Naive thymus-derived CD8-positive, alpha-beta T cell (primary cell): ENCODE results near the gene SEMA3G. TPM values are rescaled to one million over a fixed set of nuclear protein-coding genes. Genes with fewer than 3 reads are reported as not detected.
A peak's percentile ranks its signal among the peaks of the same experiment; 100 is the strongest.

ENCODE experiments used
- ATAC-seq, 2 donors: fragments of 150-1000 bp; cut with Tn5 transposase in 1 of 2; sonication (Bioruptor Pico), chemical (Tn5 transposase) in 1 of 2; 1 replicate in 1 of 2; 2 replicates in 1 of 2; pipeline ENCODE4 v1.10.0; 2021; ENCODE audit warnings: mild to moderate bottlenecking in 2 of 2, moderate library complexity in 2 of 2
- POLR2A ChIA-PET: fragments of 350-600 bp; sonication (Branson Sonifier 250); formaldehyde crosslinking; loops from one replicate; lab custom pipeline; 2021; ENCODE audit warnings: antibody characterized with exemption; lab: Charles Lee
- DNase-seq, 10 donors: peaks; one replicate each; pipeline versions ENCODE4 v3.0.0 to v3.0.0-alpha.2; 2020 to 2022
- H3K27ac Mint-ChIP-seq, 10 donors: one replicate each; pipeline ENCODE4 v1.8.0; 2020 to 2022; ENCODE audit warnings: mild to moderate bottlenecking in 10 of 10, mixed read lengths in 10 of 10, moderate library complexity in 4 of 10, inconsistent platforms in 1 of 10
- H3K27me3 Mint-ChIP-seq, 5 donors: one replicate each; pipeline ENCODE4 v1.8.0; 2021 to 2022; ENCODE audit warnings: mixed read lengths in 5 of 5
- H3K36me3 Mint-ChIP-seq, 3 donors: one replicate each; pipeline ENCODE4 v1.8.0; 2020 to 2022; ENCODE audit warnings: mixed read lengths in 3 of 3, mild to moderate bottlenecking in 2 of 3, inconsistent platforms in 1 of 3
- H3K4me1 Mint-ChIP-seq, 4 donors: one replicate each; pipeline ENCODE4 v1.8.0; 2021 to 2022; ENCODE audit warnings: mixed read lengths in 4 of 4
- H3K4me3 Mint-ChIP-seq, 10 donors: one replicate each; pipeline ENCODE4 v1.8.0; 2020 to 2022; ENCODE audit warnings: mild to moderate bottlenecking in 10 of 10, mixed read lengths in 10 of 10, moderate library complexity in 6 of 10, inconsistent platforms in 1 of 10
- H3K9me3 Mint-ChIP-seq, 9 donors: one replicate each; pipeline ENCODE4 v1.8.0; 2020 to 2022; ENCODE audit warnings: mixed read lengths in 9 of 9, mild to moderate bottlenecking in 3 of 9, inconsistent platforms in 1 of 9, moderate library complexity in 1 of 9
- polyA plus RNA-seq, 3 donors: library from polyadenylated mRNA; unstranded; fragments of 300-500 nt; fragmentation: Illumina TruSeq; gene quantifications; one replicate each; pipeline ENCODE4 v1.2.3, GENCODE V29; 2021
- total RNA-seq, 8 experiments: library from RNA in 2 of 8; stranded (reverse) in 2 of 8; gene quantifications; one replicate each; pipeline ENCODE4 v1.2.3 and lab custom pipeline; 2021 to 2026

SEMA3G gene
- total and polyA plus RNA-seq, 5 experiments from 2014 or later, result not detected

DNA sequence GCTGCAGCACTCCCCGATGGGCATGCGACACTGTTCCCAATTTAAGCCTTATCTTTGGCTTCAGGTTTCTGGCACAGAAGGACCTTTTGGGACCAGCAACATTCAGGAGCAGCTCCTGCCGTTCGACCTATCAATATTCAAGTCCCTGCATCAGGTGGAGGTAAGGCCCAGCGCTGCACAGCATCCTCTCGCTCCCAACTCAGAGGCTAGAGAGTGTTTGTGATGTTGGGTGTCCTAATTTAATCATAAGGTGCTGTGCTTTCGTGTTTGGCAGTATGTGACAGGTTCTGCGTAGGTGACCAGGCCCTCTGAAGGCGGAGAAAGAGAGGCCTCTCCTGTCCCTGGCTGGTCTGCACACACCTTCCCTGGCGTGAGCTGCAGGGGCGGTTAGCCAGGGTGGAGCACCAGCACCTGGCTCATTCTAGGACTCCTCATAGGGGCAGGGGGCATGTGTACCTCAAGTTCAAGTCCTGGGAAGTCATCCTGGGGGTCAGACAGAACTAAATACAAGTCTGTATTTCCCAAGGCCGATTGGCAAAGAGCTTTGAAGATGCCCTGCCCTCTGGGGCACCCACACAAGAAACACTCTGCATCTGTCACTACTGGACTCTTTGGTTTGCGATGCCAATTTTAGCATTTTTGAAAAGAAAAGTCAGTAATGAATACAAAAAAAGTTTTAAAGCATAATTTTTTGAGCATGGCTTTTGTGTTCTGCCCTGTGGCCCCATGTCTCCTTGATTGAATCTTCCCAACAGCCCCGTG, 27.5 kb upstream of the SEMA3G start:
- peaks cover 0 to 78% (median 2%) of the 10 kb centered on the region in 3 donors for H3K36me3 Mint-ChIP-seq
- no peaks in the 10 kb centered on the region for H3K9me3 Mint-ChIP-seq
- no peak overlapping the region for H3K4me3 Mint-ChIP-seq
- ATAC-seq (no peak), DNase-seq (no peak)
- no peaks in the 10 kb centered on the region for H3K27me3 Mint-ChIP-seq
- peak overlapping the region in 2 of 10 donors; percentile 12 to 44 for H3K27ac Mint-ChIP-seq
- H3K4me1 Mint-ChIP-seq, result peaks cover 0 to 5% (median under 1%) of the 10 kb centered on the region in 4 donors
- POLR2A ChIA-PET, result no interaction called here

DNA sequence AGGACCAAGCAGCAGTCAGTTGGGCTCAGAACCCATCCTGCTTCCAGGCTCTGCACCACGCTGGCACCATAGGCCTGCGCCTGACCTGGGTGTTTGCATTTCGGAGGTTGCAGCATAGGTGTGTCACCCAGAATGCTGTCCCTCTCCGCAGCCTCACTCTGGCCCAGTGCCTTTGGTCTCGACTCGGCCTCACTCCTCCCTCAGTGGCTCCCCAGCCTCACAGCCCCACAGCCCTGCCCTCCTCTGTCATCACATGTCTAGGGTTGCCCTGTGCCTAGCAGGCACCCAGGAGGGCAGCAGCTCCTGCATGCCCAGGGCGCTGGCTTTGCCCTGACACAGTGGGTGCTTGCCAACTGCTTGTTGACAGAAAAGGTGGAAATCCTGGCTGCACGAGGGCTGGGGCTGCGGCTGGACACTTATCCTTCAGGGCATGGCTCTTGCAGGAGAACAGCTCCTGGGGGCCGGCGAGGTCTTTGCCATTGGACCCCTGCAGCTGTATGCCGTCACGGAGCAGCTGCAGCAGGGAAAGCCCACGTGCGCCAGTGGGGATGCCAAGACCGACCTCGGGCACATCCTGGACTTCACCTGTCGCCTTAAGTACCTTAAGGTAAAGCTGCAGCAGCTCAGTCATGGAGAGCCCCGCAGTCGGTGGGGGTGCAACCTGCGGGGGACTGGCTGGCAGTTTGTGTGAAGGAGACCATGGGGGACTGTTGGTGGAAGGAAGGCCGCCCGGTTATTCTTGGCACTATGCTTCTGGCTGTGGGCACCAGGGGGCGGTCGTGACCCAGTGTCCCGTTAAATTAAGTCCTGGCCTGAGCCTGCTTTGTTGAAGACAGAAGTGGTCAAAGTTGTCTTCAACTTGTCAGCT, 26.7 kb upstream of the SEMA3G start:
- H3K36me3 Mint-ChIP-seq, result peaks cover 0 to 74% (median 2%) of the 10 kb centered on the region in 3 donors
- DNase-seq (peak in 3 of 10 donors; percentile 17 to 60 (median 20)), ATAC-seq (peak; percentile 35 to 36)
- peak overlapping the region in 1 of 10 donors; percentile 44 for H3K27ac Mint-ChIP-seq
- no peaks in the 10 kb centered on the region for H3K27me3 Mint-ChIP-seq
- H3K4me1 Mint-ChIP-seq, result peaks cover 0 to 6% (median under 1%) of the 10 kb centered on the region in 4 donors
- POLR2A ChIA-PET, result no interaction called here
- H3K4me3 Mint-ChIP-seq, result no peak overlapping the region
- no peaks in the 10 kb centered on the region for H3K9me3 Mint-ChIP-seq

DNA sequence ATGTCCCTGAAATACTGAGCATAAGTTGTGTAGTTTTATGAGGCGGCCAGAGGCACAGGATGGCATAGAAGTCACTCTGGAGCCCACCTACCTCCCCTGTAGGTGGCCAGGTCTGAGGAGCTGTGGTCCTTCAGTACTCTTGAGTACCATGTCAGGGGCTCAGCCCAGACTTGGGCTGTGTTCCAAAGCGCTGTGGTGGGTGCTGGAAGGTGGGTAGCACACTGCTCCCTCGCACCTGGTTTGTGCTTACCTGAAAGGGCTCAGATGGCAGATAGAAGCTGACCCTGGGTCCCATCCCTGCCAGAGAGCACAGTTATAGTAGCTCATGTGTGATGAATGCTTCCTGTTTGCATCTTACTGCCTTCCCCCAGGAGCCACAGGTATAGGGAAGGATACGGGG, 26.0 kb upstream of the SEMA3G start:
- H3K9me3 Mint-ChIP-seq, result no peaks in the 10 kb centered on the region
- H3K4me1 Mint-ChIP-seq, result peaks cover 0 to 8% (median under 1%) of the 10 kb centered on the region in 4 donors
- peak in 1 of 10 donors; percentile 45 for DNase-seq
- POLR2A ChIA-PET, result no interaction called here
- peaks cover 0 to 75% (median 2%) of the 10 kb centered on the region in 3 donors for H3K36me3 Mint-ChIP-seq
- no peak overlapping the region for H3K4me3 Mint-ChIP-seq
- ATAC-seq, result no peak
- H3K27me3 Mint-ChIP-seq, result no peaks in the 10 kb centered on the region
- peak overlapping the region in 1 of 10 donors; percentile 25 for H3K27ac Mint-ChIP-seq

DNA sequence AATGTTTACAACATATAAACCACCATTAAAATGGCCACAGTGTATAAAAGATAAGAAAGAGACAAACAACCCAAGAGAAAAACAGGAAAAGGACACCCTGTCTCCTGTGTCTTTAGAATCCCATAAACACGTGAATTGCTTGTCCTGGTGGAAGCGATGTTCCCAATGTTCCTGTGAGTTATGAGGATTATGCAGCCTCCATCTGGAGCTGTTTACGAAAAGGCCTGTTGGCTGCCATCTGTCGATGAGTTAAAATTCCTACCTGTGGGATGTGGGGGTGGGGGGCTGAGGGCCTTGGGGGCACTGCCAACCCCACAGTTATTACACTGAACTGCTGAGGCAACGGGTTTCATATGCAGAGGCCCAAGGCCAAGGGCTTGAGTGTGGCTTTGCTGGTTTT, 24.1 kb upstream of the SEMA3G start:
- Mint-ChIP-seq H3K27ac (peak overlapping the region in 4 of 10 donors; percentile 24 to 69 (median 36)), H3K36me3 (peaks cover 0 to 73% (median 2%) of the 10 kb centered on the region in 3 donors), H3K9me3 (no peaks in the 10 kb centered on the region), H3K27me3 (no peaks in the 10 kb centered on the region), H3K4me3 (no peak overlapping the region), H3K4me1 (peaks cover 0 to 14% (median under 1%) of the 10 kb centered on the region in 4 donors)
- POLR2A ChIA-PET, result no interaction called here
- DNase-seq (no peak), ATAC-seq (no peak)

DNA sequence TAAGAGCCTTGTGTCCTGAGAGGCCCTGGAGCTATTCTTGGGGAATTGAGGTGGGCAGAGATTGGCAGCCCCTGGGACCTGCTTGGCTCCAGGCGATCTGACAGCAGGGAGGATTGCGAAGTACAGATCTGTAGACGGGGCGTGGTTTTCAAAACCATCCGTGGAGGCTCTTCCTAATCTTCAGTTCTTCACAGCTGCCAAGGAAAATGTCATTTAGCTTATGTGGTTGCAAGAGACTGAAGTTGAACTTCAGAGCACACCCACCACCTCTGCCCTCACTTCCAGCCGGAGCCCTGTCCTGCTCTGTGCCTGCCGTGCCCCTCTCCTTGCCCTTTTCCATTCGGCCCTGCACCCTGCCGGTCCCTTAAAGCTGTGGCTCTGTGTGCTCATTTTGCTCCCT, 23.4 kb upstream of the SEMA3G start:
- peaks cover 0 to 72% (median 2%) of the 10 kb centered on the region in 3 donors for H3K36me3 Mint-ChIP-seq
- H3K27ac Mint-ChIP-seq, result peak overlapping the region in 5 of 10 donors; percentile 13 to 79 (median 46)
- POLR2A ChIA-PET, result no interaction called here
- H3K4me3 Mint-ChIP-seq, result no peak overlapping the region
- H3K9me3 Mint-ChIP-seq, result no peaks in the 10 kb centered on the region
- peaks cover 0 to 16% (median 2%) of the 10 kb centered on the region in 4 donors for H3K4me1 Mint-ChIP-seq
- DNase-seq (no peak), ATAC-seq (no peak)
- no peaks in the 10 kb centered on the region for H3K27me3 Mint-ChIP-seq

DNA sequence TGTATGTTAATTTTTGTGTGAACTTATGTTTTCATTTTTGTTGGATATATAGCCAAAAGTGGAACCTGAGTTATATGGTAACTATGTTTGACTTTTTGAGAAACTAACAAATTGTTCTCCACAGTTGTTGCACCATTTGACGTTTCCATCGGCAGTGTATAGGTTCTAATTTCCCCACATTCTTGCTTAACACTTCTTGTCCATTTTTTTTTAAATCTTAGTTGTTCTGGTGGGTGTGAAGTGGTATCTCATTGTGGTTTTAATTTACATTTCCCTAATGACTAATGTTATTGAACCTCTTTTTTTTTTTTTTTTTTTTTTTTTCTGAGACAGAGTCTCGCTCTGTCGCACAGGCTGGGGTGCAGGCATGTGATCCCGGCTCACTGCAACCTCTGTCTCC, 18.5 kb upstream of the SEMA3G start:
- Mint-ChIP-seq H3K9me3 (no peaks in the 10 kb centered on the region), H3K36me3 (peaks cover 0 to 80% (median 7%) of the 10 kb centered on the region in 3 donors), H3K27ac (peak overlapping the region in 3 of 10 donors; percentile 28 to 47 (median 32)), H3K27me3 (no peaks in the 10 kb centered on the region), H3K4me3 (peak overlapping the region in 1 of 10 donors; percentile 10), H3K4me1 (peaks cover 2 to 36% (median 10%) of the 10 kb centered on the region in 4 donors)
- no peak for ATAC-seq
- POLR2A ChIA-PET, result no interaction called here
- no peak for DNase-seq

DNA sequence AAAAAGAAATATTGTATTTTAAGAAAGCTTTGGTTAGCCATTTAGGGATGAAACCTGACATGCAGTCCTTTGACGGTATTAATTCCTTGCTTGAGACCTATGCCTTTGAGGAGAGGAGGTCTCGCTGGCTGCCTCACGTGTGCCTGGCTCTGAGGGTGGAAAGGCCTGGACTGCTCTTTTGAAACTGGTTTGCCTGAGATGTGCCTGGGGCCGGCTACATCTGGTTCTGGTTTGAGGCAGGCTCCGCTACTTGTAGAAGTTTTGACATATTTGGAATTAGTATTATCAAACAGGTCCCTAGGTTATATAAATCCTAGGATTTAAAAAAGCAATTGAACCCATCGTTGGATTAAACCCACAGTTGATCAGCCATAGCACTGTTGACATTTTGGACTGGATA, 17.0 kb upstream of the SEMA3G start:
- DNase-seq, result no peak
- ATAC-seq, result no peak
- H3K4me3 Mint-ChIP-seq, result no peak overlapping the region
- H3K27ac Mint-ChIP-seq, result peak overlapping the region in 1 of 10 donors; percentile 72
- no peaks in the 10 kb centered on the region for H3K27me3 Mint-ChIP-seq
- peaks cover 0 to 83% (median 10%) of the 10 kb centered on the region in 3 donors for H3K36me3 Mint-ChIP-seq
- H3K9me3 Mint-ChIP-seq, result no peaks in the 10 kb centered on the region
- POLR2A ChIA-PET, result no interaction called here
- peaks cover 9 to 48% (median 22%) of the 10 kb centered on the region in 4 donors for H3K4me1 Mint-ChIP-seq

DNA sequence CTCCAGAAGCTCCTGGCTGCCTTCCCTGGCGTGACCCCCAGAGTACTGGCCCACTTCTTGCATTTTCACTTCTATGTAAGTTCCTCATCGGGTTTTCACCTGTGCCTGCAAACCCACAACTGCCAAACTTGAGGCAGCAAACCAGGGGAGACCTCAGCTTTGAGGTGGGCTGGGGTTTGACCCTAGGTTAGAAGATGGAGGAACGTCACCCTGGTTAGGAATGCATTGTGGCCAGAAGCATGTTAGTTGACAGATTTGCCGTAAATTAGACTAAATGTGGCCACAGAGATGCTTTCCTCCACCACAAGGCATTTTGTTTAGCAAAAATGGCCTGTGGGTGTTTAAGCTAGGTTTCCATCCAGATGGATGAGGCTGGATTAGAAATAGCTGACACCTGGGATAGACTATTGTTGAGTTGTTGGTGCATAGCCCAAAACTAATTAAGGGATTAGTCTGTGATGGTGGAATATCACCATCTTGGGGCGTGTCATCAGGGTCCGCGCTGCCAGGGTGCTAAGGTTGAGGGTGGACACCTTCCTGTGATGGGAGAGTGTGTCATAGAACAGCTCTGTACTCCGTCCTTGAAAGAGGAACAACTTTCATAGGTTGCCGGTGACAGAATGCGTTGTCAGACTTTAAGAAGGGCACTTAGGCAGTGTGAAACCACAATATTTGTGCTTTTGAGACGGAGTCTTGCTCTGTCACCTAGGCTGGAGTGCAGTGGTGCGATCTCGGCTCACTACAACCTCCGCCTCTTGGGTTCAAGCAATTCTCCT, 14.1 kb upstream of the SEMA3G start:
- DNase-seq, result no peak

DNA sequence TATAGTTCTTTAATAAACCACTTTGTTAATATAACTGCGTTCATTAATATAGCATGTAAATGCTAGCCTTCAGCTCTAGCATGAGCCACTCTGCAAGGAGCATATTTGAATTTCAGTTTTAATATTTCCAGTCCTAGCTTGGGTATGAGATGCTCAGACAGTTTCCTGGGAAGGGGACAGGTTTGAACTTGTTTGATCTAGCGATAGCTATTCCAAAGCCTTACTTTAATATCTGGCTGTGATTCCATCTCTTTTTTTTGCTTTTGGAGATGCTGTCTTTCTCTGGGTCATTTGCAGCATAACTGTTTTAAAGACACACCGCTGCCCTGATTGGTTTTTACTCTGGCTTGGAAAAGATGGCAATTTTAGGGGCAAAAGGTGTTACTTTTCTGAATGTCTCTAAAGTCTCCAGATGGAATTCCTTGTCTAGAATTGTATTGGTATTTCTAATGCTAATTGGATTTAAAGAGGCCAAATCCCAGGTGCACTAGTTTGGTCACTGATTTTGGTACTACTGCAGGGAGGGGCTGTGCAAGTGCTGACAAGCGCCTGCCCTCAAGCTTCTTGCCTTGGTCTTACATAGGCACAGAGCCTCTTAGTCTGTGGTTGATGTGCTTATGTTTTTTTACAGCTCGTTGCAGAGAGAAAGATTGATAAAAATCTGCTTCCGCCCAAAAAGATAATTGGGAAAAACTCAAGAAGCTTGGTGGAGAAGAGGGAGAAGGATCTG, 13.3 kb upstream of the SEMA3G start:
- Mint-ChIP-seq H3K36me3 (peaks cover 0 to 50% (median 10%) of the 10 kb centered on the region in 3 donors), H3K4me3 (peak overlapping the region in 4 of 10 donors; percentile 2 to 16 (median 8)), H3K27ac (peak overlapping the region in 5 of 10 donors; percentile 20 to 73 (median 57)), H3K9me3 (no peaks in the 10 kb centered on the region), H3K27me3 (no peaks in the 10 kb centered on the region), H3K4me1 (peaks cover 21 to 65% (median 47%) of the 10 kb centered on the region in 4 donors)
- no peak for DNase-seq
- no peak for ATAC-seq
- POLR2A ChIA-PET, result interaction anchor here (1.5 to 2.0 kb wide), 3 partner anchors 10 to 236 kb away, joined by 4 to 7 read pairs (median 4); partner anchors contain the start of gene UQCC5

More for the DNA sequence above, 14.1 kb upstream of the SEMA3G start:
- Mint-ChIP-seq H3K4me1 (peaks cover 21 to 62% (median 44%) of the 10 kb centered on the region in 4 donors), H3K27me3 (no peaks in the 10 kb centered on the region), H3K4me3 (no peak overlapping the region), H3K27ac (peak overlapping the region in 4 of 10 donors; percentile 40 to 73 (median 70)), H3K36me3 (peaks cover 0 to 57% (median 10%) of the 10 kb centered on the region in 3 donors), H3K9me3 (no peaks in the 10 kb centered on the region)
- POLR2A ChIA-PET, result interaction anchor here (1.5 kb wide), 1 partner anchor 237 kb away, joined by 4 read pairs; no protein-coding TSS in a partner anchor
- ATAC-seq, result no peak

DNA sequence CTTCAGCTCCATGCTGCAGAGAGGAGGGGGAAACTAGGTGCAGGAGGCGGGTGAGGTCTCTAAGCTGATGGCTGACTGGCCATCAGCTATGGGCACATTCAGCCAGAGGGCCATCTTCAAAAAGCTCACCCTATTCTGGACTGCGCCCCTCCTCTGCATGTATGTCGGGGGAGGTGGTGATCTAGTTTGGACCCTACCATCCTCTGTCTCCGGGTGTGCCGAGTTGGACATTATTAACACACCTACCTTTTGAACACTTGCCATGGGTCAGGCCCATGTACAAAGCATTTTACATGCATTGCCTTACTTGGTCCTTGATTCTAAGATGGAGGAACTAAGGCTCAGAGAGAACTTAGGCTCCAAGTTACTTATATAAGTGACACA, 11.9 kb upstream of the SEMA3G start:
- Mint-ChIP-seq H3K36me3 (peaks cover 0 to 39% (median 10%) of the 10 kb centered on the region in 3 donors), H3K4me1 (peaks cover 19 to 55% (median 40%) of the 10 kb centered on the region in 4 donors), H3K9me3 (no peaks in the 10 kb centered on the region), H3K4me3 (peak overlapping the region; percentile 88 to 99 (median 94)), H3K27me3 (no peaks in the 10 kb centered on the region), H3K27ac (peak overlapping the region; percentile 53 to 100 (median 98))
- DNase-seq (peak in 1 of 10 donors; percentile 30), ATAC-seq (no peak)
- POLR2A ChIA-PET, result interaction anchor here (1.3 to 2.0 kb wide), 3 partner anchors 9 to 80 kb away, joined by 3 to 7 read pairs (median 4); partner anchors contain the start of gene UQCC5

DNA sequence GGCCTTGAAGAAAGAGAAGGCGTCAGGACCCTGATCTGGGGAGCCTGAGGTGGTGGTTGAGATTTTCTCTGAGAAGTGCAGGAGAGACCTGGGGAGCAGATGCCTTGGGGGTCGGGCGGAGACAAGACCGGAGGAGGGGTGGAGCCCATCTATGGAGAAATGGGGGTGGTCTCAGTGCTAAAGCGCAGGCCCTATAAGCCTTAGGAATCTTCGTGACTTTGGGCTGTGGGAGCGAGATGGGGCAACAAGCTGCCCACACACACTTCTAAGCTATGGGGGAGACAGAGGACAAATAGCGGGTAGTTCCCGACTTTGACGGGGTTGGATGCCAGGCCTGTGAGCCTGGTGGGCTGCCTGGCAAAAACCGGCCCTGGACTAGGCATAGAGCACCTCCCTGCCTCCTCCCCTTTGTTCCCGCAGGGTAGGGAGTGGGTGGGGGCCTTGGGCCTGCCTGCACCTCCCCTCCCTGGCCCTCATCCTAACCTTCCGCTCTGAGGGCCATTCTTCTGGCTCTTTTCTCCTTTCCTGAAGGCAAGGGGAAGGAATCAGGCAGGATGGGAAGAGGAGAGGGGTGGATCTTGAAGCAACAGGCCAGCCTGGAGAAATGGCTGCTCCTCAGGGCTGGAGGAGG, 11.4 kb upstream of the SEMA3G start:
- Mint-ChIP-seq H3K27ac (peak overlapping the region; percentile 95 to 100 (median 98)), H3K36me3 (peaks cover 0 to 38% (median 10%) of the 10 kb centered on the region in 3 donors), H3K9me3 (no peaks in the 10 kb centered on the region), H3K4me3 (peak overlapping the region; percentile 88 to 99 (median 94)), H3K27me3 (no peaks in the 10 kb centered on the region), H3K4me1 (peaks cover 19 to 55% (median 40%) of the 10 kb centered on the region in 4 donors)
- ATAC-seq (no peak), DNase-seq (peak in 4 of 10 donors; percentile 13 to 65 (median 16))
- POLR2A ChIA-PET, result interaction anchor here (1.3 to 2.0 kb wide), 4 partner anchors 8 to 80 kb away, joined by 3 to 7 read pairs (median 6); partner anchors contain the start of genes SEMA3G and UQCC5
